ENCODE measurements around the gene ESYT1.
"Not testable (repeated sequence)": the region's sequence is repeated elsewhere in the genome, so short reads cannot be mapped to it uniquely, and the experiment has no call there.

ESYT1 gene

DNA sequence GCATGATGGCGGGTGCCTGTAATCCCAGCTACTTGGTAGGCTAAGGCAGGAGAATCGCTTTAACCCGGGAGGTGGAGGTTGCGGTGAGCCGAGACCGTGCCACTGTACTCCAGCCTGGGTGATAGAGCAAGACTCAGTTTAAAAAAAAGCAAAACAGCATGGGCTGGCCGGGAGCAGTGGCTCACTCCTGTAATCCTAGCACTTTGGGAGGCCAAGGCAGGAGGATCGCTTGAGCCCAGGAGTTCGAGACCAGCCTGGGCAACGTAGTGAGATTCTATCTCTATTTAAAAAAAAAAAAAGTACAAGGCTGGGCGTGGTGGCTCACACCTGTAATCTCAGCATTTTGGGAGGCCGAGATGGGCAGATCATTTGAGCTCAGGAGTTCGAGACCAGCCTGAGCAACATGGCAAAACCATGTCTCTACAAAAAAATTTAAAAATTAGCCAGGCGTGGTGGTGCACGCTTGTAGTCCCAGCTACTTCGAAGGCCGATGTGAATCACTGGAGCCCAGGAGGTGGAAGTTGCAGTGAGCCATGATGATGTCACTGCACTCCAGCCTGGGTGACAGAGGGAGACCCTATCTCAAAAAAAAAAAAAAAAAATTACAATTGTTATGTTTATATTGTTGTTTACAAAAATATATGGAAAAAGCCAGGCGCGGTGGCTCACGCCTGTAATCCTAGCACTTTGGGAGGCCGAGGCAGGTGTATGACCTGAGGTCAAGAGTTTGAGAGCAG lies 28.6 kb downstream of the ESYT1 start:
- not testable (repeated sequence) for DNase-seq (ENCODE audit: low spot score)

DNA sequence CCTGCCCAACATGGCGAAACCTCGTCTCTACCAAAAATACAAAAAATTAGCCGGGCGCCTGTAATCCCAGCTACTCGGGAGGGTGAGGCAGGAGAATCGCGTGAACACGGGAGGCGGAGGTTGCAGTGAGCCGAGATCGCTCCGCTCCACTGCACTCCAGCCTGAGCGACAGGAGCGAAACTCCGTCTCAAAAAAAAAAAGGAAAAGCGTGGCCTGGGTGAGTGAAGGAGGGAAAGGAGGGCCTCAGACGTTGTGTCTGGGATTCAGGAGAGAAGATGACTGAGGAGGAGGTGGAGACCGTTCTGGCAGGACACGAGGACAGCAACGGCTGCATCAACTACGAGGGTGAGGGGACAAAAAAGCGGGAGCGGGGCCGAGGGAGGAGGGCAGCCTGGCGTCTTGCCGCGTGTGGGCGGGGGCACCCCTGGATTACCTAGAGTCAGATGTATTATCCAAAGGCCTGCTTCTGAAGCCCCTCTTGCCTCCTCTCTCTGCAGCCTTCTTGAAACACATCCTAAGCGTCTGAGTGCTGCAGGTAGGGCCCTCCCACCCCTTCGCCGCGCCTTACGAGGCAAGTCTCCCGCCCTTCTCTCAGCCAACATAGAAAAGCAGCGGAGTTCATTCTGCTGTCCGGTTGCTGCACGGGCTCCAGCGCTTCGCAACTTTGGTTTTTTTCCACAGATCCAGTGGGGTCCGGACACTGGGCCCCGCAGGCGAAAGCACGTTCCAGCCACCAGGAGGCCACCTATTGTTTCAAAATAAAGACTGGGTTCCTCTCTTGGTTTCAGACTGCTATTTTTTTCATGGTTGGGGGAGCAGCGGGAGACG lies 29.3 kb downstream of the ESYT1 start:
- DNase-seq (ENCODE audit: low spot score): peak; percentile 94

DNA sequence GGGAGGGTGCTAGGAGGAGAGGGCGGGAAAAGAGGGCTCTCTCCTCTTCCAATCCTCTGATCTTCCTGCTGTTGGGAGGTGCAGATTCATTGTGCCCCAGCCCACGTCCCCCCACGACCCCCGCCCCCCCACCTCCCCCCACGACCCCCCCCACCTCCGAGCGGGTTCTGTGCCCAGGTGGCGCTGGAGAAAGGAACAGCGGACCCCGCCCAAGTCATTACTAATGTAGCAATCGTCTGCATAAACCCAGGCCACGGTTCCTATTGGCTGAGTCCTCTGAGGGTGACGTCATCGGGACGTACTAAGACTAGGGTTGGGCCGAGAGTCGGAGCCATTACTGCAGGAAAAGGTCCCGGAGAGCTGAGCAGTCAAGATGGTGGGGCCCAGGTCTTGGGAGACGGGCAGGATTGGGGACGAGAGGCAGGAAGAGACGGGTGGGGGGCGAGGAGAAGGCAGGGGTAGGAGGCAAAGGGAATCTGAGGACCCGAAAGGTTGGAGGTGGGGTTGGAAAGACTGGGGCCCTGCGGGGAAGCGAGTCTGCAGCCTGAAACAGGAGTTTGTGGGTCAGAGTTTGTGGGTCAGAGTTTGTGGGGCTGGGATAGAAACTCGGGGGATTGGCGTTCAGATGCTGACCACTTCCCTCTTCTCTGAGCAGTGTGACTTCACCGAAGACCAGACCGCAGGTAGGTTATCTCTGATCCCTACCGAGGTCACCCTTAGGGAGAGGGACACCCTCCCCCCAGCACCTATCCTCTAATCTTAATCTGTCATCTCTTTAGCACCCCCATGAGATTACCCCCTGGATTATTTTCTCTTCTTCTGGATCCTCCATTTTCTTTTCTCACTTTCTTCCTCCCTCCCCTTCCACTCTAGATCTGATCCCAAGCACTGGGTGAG lies 30.2 kb downstream of the ESYT1 start, which contains the start of gene MYL6:
Gene MYL6 (plus strand): TSS at position 331 of the 897 bp plus-strand sequence. CDS start 43 bp downstream, at position 374.
- DNase-seq (ENCODE audit: low spot score): peak; percentile 99

DNA sequence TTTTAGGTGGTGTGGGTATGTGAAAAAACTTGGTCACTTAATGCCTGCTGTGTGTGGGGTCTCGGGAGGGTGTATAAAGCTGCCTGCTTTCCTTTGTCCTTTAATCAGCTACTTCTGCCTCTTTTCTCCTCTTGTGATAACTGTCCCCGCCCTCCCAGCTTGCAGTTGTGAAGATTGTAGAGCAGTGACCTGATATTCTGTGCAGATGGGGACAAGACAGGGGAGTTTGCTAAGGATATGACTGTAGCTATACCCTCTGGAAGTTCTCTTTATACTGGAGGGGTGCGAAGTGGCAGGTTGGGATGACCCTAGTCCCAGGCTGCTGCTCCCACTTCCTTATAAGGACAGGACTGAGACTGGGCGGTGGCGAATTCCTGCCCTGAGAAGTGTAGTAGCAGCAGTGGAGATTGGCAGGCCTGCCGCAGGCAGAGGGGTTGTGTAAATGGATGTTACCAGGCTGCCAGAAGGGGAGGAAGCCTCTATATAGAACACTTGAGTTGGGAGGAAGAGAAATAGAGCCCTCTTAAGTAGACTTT lies 30.9 kb downstream of the ESYT1 start:
- peak; percentile 62 for DNase-seq (ENCODE audit: low spot score)

DNA sequence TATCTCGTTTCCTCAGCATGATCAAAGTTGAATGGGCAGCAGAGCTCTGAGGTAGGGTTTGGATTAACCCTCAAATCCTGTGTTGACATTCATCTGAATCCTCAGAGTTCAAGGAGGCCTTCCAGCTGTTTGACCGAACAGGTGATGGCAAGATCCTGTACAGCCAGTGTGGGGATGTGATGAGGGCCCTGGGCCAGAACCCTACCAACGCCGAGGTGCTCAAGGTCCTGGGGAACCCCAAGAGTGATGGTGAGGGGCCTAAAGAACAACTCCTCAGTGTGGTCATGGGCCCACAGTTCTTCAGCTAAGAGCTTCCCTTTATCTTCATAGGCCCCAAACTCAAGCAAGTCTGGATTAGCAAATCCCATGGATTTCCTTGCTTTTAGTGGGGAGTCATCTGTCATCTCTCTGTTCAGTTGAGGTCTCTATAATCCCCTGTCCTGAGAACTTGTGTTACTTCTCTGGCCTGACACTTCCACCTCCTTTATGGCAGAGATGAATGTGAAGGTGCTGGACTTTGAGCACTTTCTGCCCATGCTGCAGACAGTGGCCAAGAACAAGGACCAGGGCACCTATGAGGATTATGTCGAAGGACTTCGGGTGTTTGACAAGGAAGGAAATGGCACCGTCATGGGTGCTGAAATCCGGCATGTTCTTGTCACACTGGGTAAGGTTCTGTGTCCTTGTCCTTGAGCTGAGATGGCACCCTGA lies 31.6 kb downstream of the ESYT1 start:
- DNase-seq (ENCODE audit: low spot score): no peak

DNA sequence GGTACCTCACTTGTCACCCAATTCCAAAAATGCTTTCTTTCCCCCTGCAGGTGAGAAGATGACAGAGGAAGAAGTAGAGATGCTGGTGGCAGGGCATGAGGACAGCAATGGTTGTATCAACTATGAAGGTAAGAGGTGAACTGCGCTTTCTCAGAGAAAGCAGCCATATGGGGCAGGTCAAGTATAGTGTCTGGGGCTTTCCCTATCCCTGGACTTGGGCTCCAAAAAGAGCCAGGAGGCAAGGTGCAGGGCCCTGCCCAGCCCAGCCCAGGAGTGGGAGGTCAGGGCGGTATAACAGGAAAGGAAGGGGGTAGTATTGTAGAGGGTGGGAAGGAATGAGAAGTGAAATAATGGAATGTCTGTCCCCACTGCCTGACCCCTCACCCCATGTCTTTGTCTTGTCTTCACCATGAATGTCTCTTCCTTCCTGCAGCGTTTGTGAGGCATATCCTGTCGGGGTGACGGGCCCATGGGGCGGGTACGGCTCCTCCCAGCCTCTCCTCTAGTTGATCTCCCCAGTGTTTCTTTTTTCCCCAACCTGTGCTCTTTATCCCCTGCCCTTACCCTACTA lies 32.2 kb downstream of the ESYT1 start:
- DNase-seq (ENCODE audit: low spot score): no peak

DNA sequence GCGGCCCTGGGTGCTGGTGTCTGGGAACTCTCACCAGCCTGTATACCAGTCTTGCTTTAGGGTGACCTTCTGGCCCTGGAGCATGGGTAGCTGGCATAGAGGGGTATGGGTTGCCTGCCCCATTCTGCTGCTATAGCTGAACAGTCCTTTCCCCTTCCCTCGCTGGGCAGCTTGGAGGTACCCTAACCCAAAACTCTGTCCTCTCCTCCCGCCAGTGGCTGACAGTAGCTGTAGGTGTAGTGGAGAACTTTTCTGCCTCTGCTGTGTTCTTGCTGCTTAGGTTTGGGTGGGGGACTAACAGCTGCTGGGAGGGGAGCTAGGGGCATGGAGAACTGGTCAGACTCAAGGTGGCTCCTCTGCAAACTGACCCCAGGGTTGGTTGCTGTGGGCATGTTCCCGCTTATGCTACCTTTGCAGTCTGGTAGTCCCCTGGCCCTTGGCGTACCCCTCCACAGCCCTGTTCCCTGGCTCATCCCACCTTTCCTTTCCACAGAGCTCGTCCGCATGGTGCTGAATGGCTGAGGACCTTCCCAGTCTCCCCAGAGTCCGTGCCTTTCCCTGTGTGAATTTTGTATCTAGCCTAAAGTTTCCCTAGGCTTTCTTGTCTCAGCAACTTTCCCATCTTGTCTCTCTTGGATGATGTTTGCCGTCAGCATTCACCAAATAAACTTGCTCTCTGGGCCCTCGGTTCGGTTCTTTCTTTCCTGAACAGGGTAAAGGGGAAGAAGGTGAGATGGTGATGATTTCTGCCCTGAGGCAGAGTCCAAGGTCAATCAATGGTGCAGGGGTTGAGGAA lies 33.0 kb downstream of the ESYT1 start:
- DNase-seq (ENCODE audit: low spot score): no peak

DNA sequence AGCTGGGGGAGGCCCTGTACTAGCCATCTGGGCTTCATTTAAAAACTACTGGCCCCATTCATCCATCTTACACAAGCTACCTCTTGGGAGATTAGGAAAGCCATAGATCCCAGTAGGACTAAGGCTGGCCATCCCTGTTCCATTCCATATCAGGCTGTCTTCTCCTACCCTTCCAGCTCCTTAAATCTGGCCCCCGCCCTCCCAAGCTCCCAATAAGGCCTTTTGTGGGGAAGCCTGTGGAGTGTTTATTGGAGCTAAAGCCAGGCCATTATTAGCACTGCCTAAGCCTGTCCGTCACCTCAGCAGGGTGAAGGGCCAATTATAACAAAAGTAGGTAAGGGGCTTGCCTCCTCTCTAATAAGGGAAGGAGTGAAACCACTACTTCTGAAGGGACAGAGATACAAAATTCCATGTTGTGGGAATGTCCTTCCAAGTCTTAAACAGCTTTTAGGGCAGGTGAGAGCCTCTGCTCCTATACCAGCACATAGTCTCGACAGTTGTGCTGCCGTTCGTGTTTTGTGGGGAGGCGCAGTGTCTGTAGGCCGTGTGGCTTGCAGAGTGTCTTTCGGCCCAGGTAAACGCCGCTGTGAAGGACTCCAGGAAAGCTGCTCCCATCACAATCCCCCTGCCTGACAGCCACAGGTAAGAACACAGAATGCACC lies 33.8 kb downstream of the ESYT1 start:
- DNase-seq (ENCODE audit: low spot score): no peak

DNA sequence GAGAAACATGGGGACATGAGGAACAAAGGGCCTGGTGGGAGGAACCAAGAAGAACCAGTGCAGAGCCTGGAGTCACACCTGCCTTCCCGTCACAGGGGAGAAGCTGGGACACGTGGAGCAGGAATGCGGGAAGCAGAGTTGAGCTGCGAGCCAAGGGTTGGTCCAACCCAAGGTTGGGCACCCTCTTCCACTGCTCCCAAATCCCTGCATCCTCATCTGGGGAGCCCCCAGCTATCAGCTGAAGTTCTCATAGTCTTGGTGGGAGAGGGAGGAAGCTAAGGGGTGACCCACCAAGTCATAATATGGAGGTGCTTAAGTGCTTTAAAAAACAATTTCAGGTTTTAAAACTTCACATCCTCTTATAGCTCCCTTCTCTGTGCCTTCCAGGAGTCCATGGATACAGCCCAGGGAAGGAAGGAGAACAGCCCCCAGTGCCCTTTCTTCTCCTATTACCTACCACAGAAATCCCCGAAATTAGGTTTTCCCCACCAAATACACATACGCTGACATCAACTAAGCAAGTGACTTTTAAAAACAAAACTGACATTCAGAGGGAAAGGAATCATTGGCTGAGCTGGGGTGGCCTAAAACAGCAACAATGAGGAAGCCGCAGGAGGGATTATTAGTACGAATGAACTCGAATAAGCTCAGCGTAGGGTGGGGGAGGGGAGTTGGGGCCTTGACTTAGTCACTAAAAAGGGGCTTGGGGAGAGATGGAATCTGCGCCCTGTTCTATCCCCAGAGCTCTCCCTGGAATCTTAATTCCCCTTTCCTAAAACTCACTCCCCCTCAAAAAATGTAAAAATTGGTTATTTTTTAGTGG lies 34.6 kb downstream of the ESYT1 start:
- DNase-seq (ENCODE audit: low spot score): no peak

DNA sequence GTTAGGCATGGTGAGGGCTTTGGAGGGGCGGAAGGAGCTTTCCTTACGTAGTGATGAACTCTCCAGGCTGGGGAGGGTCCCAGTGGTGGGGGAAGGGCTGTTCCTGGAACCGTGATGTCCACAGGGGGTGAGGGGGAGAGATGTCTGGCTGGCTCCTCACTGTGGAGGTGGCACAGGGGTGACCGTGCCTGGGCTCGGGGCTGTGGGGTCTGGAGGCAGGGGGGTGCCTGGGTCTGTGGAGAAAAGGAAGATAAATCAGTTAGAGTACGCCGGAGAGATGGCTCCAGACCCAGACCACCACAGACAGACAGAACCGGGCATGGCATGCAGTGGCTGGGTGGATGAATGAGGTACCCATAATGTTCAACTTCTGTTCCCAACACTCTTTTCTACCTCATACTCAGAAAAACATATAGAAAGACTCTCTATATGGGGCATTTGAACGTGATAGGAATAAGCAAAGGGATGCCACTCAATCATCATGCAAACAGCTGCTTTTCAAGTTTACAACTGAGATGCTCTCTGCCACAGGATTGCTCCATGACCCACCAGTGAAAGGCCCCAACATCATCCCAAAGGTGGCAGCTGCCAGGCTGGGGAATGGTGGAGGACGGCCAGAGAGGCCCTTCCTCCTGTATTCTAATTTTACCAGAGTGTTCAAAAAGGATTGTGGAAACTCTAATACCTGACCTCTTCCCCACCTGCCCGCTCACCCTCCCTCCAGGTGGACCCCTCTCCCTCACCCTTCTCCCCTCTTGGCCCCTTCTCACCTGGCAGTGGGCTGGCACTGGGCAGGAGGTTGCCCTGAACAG lies 35.7 kb downstream of the ESYT1 start:
- DNase-seq (ENCODE audit: low spot score): no peak

DNA sequence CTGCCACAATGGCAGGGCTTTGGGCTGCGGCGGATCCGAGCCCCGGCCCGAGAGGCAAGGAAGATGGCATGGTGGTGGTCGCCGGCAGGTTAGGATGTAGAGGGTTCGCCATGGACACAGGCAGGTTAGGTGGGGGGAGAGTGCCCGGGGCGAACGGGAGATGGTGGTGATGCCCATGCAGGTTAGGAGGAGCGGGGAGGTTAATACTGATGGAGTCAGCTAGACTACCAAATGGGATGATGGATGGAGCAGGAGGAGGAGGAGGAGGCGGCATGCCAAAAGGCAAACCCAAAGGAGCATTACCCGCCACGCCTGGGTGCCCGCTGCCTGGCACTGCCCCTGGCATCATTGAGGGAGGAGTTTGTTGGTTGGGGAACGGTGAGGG lies 36.3 kb downstream of the ESYT1 start:
- no peak for DNase-seq (ENCODE audit: low spot score)

DNA sequence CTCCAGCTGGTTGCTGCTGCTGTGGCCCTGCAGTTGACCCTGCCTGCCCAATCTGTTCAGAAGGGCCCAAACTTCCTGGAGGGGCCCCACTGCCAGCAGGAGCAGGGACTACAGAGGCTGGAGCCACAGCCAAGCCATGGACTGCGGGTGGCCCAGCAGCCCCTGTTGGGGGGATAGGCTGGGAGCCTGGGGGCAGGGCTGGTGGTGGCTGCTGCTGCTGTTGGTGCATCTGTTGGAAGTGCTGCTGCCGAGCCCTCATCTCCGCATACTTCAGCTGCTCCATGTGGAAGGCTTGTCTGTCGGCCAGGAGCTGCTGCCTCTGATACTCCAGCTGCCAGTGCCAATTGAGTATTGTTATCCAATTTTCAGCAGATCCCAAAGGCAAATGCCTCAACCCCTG lies 37.3 kb downstream of the ESYT1 start:
- DNase-seq (ENCODE audit: low spot score): no peak

DNA sequence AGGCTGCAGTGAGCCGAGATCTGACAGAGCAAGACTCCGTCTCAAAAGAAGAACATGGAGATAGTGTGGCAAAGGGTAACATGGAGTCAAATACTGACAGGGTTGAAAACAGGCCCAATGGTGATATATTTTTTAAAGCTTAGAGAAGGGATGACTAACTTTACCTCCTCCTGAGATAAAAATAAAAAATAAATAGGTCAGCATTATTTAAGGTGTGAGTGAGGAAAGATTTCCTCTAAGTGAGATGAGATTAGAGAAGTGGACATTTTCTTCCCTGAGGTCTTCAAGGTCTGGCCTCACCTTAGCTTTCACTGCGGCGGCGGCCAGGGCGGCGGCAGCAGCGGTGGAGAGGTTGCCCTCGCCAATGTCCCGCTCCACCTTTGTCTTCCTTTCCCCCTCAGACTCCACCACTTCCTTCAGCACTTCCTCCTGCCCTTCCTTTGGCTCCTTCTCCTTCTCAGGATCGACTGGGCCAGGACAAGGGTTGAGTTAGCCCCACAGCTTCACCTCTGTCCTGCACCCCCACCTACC lies 41.2 kb downstream of the ESYT1 start:
- no peak for DNase-seq (ENCODE audit: low spot score)

DNA sequence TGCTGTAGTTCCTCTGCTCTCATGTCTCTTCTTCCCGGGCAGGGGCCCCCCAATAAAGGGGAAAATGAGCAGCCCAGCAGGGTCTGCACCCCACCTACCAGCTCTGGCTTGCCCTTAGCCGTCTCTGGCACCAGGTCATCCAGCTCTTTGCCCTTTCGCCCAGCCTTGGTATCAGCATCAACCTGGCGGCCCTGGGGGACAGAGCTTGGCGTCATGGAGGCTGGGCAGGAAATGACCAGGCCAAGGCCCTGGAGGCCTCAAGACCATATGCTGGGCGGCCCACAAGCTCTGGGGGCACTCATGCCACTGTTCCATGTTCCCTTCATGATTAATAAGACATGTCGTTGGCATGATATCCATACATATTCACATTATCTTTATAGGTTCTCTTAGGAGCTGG lies 44.8 kb downstream of the ESYT1 start:
- DNase-seq (ENCODE audit: low spot score): no peak

DNA sequence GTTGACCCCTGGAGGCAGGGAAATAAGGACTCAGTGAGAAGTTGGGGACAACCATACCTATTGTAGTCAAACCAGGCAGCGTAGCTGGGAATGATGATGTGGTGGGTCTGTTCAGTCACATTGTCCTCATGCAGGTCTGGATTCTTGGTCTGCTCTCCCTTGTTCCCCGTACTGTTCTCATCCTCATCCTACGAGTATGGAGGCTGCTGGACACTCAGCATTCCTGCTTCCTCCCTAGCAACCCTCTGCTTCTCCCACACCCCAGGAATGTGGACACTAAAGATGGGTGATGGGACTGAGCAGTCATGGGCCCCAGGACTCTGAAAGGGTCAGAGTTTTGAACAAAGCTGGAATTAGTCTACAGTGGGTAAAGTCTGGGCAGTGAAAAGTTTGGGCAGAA lies 50.3 kb downstream of the ESYT1 start:
- DNase-seq (ENCODE audit: low spot score): no peak

DNA sequence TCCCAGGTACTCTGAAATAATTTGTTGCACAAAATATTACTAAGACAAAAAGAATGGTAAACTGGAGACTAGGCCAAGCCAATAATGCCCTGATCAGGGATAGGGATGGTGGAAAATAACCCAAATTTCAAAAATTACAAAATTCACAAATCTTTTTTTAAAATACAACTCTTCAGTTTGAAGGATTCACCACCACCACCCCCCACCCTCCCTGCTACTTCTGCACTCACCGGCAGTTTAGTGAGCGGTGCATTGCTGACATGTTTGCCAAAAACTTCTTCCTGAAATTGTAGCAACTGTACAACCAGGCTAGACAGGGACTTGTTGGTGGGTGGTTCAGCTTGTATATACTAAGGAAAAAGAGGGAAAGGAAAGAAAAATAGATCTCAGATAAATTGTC lies 58.9 kb downstream of the ESYT1 start:
- no peak for DNase-seq (ENCODE audit: low spot score)

DNA sequence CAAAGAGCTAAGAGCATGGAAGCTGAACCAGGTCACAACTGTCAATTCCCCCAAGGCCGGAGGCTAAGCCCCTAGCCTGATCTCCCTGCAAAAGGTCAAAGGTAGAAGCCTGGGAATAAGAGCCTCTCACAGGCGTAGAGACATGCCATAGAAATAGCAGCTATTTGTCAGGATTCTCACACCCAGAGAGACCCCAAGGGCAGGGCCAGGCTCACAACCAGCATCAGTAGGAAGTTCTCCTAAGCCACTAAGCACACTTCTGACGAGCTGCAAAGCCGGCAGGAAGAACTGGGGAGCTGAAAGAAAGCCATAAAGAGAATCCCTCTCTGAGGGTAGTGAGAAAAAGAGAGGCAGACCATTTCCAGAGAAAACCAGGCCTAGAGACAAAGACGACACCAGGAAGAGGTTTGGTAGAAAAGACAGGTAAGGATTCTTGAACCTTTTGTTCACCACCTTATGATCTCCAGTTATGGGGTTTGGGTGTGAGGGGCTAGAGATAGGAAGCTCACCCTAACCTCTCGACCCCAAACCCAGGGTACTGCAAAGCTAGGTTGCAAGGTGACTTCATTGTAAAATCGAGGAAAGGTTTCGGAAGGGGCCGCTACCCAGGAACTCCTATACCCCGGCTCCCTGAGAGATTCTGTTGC lies 60.2 kb downstream of the ESYT1 start:
- no peak for DNase-seq (ENCODE audit: low spot score)

Measured in SW480 (cell line).